Left hindlimb (tissue), 1 donor: ENCODE measurements around the gene RAB26.
"Not testable (repeated sequence)": the region's sequence is repeated elsewhere in the genome, so short reads cannot be mapped to it uniquely, and the experiment has no call there.

Experiments
- DNase-seq: peaks from one replicate; pipeline ENCODE4 v3.0.0-alpha.2; 2018

Gene RAB26

GRCh38 chr16:2199095-2199494, 50.7 kb downstream of the RAB26 start:
- DNase-seq: no peak

- no peak for DNase-seq
These were observed 51.3 kb downstream of the RAB26 start for GRCh38 chr16:2199621-2200139.

GRCh38 chr16:2200313-2200712, 51.9 kb downstream of the RAB26 start:
- DNase-seq: no peak

- not testable (repeated sequence) for DNase-seq
These were observed 54.8 kb downstream of the RAB26 start for GRCh38 chr16:2203119-2203688.
